PC-3 (cell line): ENCODE measurements around the gene NAA38. TPM values are rescaled to one million over a fixed set of nuclear protein-coding genes. Genes with fewer than 3 reads are reported as not detected.

Experiments
- ATAC-seq: fragments of 200-7000 bp; cut with Tn5 transposase; 2 replicates; pipeline ENCODE4 v1.9.1; 2020; ENCODE audit warnings: mild to moderate bottlenecking, moderate library complexity
- BruUV-seq: library from RNA; stranded (reverse); fragments of 400-500 nt; replicated peaks from 2 replicates; lab custom pipeline; 2021; lab: Mats Ljungman, UMichigan
- CTCF ChIA-PET: fragments of 300-600 bp; sonication (Branson Sonifier 250); formaldehyde crosslinking; loops from one replicate; lab custom pipeline; 2022; ENCODE audit warnings: antibody characterized with exemption; lab: Charles Lee
- POLR2A ChIA-PET: fragments of 300-600 bp; sonication (Branson Sonifier 250); formaldehyde crosslinking; loops from one replicate; lab custom pipeline; 2022; ENCODE audit warnings: antibody characterized with exemption; ENCODE audit not compliant: unreplicated experiment; lab: Charles Lee
- DNase-seq: peaks from one replicate; pipeline ENCODE4 v3.0.0-alpha.2; 2015
- H2AFZ ChIP-seq: fragments of 300-600 bp; sonication (generic); 2 replicates; pipeline ENCODE4 v1.6.0; 2016; ENCODE audit warnings: antibody characterized with exemption, low read length
- H3F3A ChIP-seq: fragments of 300-600 bp; sonication (generic); one replicate; pipeline ENCODE4 v1.6.0; 2017; ENCODE audit warnings: antibody characterized with exemption, low read length, control low read depth, mild to moderate bottlenecking; ENCODE audit not compliant: unreplicated experiment
- H3K27ac ChIP-seq: fragments of 300-600 bp; sonication (generic); 2 replicates; pipeline ENCODE4 v1.5.1; 2016; ENCODE audit warnings: mild to moderate bottlenecking, low read length
- H3K27me3 ChIP-seq: fragments of 300-600 bp; sonication (generic); 2 replicates; pipeline ENCODE4 v1.6.1; 2016; ENCODE audit warnings: low read length, mixed read lengths
- H3K36me3 ChIP-seq: fragments of 300-600 bp; sonication (generic); 2 replicates; pipeline ENCODE4 v1.6.1; 2016; ENCODE audit warnings: low read depth, mixed run types, low read length, mixed read lengths
- H3K4me1 ChIP-seq: fragments of 300-600 bp; sonication (generic); 2 replicates; pipeline ENCODE4 v1.5.1; 2016; ENCODE audit warnings: low read length; ENCODE audit not compliant: insufficient read depth
- H3K4me2 ChIP-seq: fragments of 300-600 bp; sonication (generic); 2 replicates; pipeline ENCODE4 v1.6.0; 2016; ENCODE audit warnings: low read length
- H3K4me3 ChIP-seq: fragments of 300-600 bp; sonication (generic); 2 replicates; pipeline ENCODE4 v1.5.1; 2016; ENCODE audit warnings: mild to moderate bottlenecking, low read length, mixed read lengths
- H3K79me2 ChIP-seq: fragments of 300-600 bp; sonication (generic); 2 replicates; pipeline ENCODE4 v1.6.1; 2017; ENCODE audit warnings: low read length, mixed read lengths
- H3K9ac ChIP-seq: fragments of 300-600 bp; sonication (generic); 2 replicates; pipeline ENCODE4 v1.6.0; 2016; ENCODE audit warnings: mild to moderate bottlenecking, low read length
- H3K9me2 ChIP-seq: fragments of 300-600 bp; sonication (generic); replicated peaks from 2 replicates; pipeline ENCODE4 v1.6.1; 2016; ENCODE audit warnings: mixed run types, low read length, mixed read lengths
- H3K9me3 ChIP-seq: fragments of 300-600 bp; sonication (generic); 2 replicates; pipeline ENCODE4 v1.6.1; 2016; ENCODE audit warnings: low read length, mixed read lengths
- H4K20me1 ChIP-seq: fragments of 300-600 bp; sonication (generic); 2 replicates; pipeline ENCODE4 v1.6.1; 2016; ENCODE audit warnings: low read length, mixed read lengths
- EZH2 ChIP-seq: fragments of 300-600 bp; sonication (generic); IDR thresholded peaks from one replicate; pipeline ENCODE4 v1.6.1; 2017; ENCODE audit warnings: antibody characterized with exemption, mild to moderate bottlenecking, low read length; ENCODE audit not compliant: unreplicated experiment
- EZH2phosphoT487 ChIP-seq: fragments of 300-600 bp; sonication (generic); IDR thresholded peaks from 2 replicates; pipeline ENCODE4 v1.6.1; 2018; ENCODE audit warnings: mild to moderate bottlenecking, antibody characterized with exemption, low read length, borderline replicate concordance
- intact Hi-C: fragments of 100-400 bp; cut with micrococcal nuclease; formaldehyde crosslinking; loops from 2 replicates; pipeline ENCODE4 v1.9.0; 2023
- total RNA-seq: library from RNA; depleted of rRNA; stranded (reverse); fragments of >200 nt; gene quantifications from 2 replicates; pipeline ENCODE4 v1.2.3, GENCODE V29; 2014
- TF ChIP-seq, protein P1 (sequence below): fragments of 300-600 bp; sonication (generic); conservative IDR thresholded peaks from 2 replicates; pipeline ENCODE4 v1.5.1; 2017; ENCODE audit warnings: antibody characterized with exemption, low read depth, mild to moderate bottlenecking, low read length

Gene NAA38
- total RNA-seq, 1 experiment from 2014 or later: 403 TPM

GRCh38 chr17:7852262-7852670 is 5.1 kb downstream of the NAA38 start:
- H4K20me1 ChIP-seq: no peaks in the 10 kb centered on the region
- H3K9me2 ChIP-seq: no peaks in the 10 kb centered on the region
- peaks cover 8% of the 10 kb centered on the region; the same call in 1 of the 2 replicates for H3K36me3 ChIP-seq
- DNase-seq (no peak), ATAC-seq (no peak)
- ChIA-PET CTCF (no interaction called here), POLR2A (no interaction called here)
- no peak overlapping the region for H3K4me3 ChIP-seq
- no peaks in the 10 kb centered on the region for H3K27me3 ChIP-seq
- no peaks in the 10 kb centered on the region for H3K9me3 ChIP-seq
- no peak overlapping the region for H3K4me2 ChIP-seq
- H3F3A ChIP-seq: no peaks in the 10 kb centered on the region
- no peak overlapping the region for H3K9ac ChIP-seq
- intact Hi-C loops: no loop called here
- no peak overlapping the region for H3K27ac ChIP-seq
- peaks cover 18% of the 10 kb centered on the region for H3K79me2 ChIP-seq
- TF ChIP-seq, protein P1, sequence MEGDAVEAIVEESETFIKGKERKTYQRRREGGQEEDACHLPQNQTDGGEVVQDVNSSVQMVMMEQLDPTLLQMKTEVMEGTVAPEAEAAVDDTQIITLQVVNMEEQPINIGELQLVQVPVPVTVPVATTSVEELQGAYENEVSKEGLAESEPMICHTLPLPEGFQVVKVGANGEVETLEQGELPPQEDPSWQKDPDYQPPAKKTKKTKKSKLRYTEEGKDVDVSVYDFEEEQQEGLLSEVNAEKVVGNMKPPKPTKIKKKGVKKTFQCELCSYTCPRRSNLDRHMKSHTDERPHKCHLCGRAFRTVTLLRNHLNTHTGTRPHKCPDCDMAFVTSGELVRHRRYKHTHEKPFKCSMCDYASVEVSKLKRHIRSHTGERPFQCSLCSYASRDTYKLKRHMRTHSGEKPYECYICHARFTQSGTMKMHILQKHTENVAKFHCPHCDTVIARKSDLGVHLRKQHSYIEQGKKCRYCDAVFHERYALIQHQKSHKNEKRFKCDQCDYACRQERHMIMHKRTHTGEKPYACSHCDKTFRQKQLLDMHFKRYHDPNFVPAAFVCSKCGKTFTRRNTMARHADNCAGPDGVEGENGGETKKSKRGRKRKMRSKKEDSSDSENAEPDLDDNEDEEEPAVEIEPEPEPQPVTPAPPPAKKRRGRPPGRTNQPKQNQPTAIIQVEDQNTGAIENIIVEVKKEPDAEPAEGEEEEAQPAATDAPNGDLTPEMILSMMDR: no peak
- TF ChIP-seq EZH2phosphoT487: no peak
- TF ChIP-seq EZH2: no peak
- peaks cover 18% of the 10 kb centered on the region for H3K4me1 ChIP-seq
- no peak overlapping the region for H2AFZ ChIP-seq
- no TSS peak for BruUV-seq

- Histone ChIP-seq H3K27me3 (no peaks in the 10 kb centered on the region), H3K79me2 (peaks cover 16% of the 10 kb centered on the region), H3K27ac (no peak overlapping the region), H3K9me3 (no peaks in the 10 kb centered on the region), H3K36me3 (peaks cover 8% of the 10 kb centered on the region; the same call in 1 of the 2 replicates), H3K4me3 (peak overlapping the region; percentile 43), H3F3A (no peaks in the 10 kb centered on the region), H3K4me1 (peaks cover 18% of the 10 kb centered on the region), H3K9ac (no peak overlapping the region), H2AFZ (no peak overlapping the region), H4K20me1 (no peaks in the 10 kb centered on the region), H3K9me2 (no peaks in the 10 kb centered on the region), H3K4me2 (peak overlapping the region; percentile 62)
- ATAC-seq (peak; percentile 85), DNase-seq (peak; percentile 87)
- ChIA-PET CTCF (interaction anchor here (0.6 to 0.7 kb wide), 2 partner anchors 27 to 161 kb away, joined by 3 read pairs; no protein-coding TSS in a partner anchor), POLR2A (no interaction called here)
- intact Hi-C loops: loop anchor here (1.0 kb wide), 1 partner anchor 29 kb away; no protein-coding TSS in a partner anchor
- TF ChIP-seq, protein P1: peak; percentile 74
- no peak for TF ChIP-seq EZH2phosphoT487
- no TSS peak for BruUV-seq
Observed at GRCh38 chr17:7851438-7852261, 5.7 kb downstream of the NAA38 start.
